GM18526 (cell line): ENCODE results near the gene SPCS2.

Source experiments
- POLR2A ChIP-seq: IDR thresholded peaks from 3 replicates; pipeline ENCODE4 v1.6.1; 2011; ENCODE audit not compliant: insufficient read length; ENCODE audit errors: extremely low read depth

The SPCS2 gene

DNA sequence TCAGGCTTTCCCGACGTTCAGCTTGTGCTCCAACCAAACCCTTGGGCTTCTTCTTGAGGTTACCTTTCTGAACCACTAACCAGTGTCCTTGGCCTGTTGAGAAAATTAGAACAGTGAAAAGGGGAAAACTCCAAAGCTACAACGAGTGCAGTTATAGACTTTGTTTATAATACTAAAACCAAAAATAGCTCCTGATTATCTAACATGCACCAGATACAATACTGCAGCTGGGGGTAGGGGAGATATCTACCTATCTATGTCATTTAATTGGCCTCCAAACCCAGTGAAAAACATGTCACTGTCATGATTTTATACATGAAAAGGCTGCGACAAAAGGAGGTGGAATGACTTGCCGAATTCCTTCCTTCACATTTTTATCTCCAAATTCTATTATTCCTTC, 12.1 kb upstream of the SPCS2 start:
- no peak for TF ChIP-seq POLR2A

DNA sequence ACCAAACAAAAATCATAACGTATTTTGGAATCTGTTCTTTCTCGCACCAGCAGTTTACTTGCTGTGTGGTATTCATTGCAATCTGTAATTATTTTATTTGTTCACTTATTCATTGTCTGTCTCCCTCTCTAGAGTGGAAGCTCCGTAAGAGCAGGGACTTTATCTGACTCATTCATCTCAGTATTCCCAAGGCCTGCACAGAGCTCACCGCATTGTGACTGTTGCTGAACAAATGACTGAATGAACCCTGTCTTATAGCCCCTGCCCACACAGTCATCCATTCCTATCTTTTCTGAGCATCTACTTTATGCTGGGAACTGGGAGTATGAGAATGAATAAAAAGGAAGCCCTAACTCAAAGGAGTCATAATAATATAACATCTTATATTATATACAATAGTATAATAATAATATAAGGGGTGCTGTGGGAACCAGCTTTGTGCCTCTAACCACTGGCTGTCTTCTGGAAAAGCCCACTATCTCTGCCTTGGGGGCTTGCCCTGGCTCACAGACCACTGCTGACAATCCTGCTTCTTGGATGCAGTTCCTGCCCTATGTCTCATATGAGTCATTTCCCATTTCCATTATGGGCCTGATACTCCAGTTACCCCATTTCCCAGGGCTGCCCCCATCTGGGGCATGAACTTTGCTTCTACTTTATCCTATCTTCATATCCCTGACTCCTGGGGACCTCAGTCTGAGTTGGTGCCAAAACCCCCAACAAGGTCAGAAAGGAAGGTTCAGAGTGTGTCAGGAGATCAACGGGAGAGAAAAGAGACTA, 11.2 kb upstream of the SPCS2 start:
- TF ChIP-seq POLR2A, result no peak

DNA sequence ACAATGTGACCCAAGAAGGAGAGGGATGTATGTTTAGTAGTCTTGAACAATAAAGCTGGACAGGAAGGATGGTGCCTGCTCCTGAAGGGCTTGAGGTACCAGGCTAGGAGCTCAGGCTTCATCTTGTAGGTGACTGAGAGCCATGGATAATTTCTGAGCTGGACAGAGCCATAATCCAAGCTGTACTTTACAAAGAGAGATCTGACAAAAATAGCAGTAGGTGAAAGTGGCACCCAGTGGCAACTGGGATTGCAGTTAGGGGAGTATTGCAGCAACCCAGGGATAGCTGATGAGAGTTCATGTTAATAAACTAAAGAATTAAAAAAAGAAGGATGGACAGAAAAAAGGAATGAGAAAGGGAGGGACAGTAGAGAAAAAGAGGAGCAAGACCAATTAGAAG, 7.6 kb upstream of the SPCS2 start:
- no peak for TF ChIP-seq POLR2A

DNA sequence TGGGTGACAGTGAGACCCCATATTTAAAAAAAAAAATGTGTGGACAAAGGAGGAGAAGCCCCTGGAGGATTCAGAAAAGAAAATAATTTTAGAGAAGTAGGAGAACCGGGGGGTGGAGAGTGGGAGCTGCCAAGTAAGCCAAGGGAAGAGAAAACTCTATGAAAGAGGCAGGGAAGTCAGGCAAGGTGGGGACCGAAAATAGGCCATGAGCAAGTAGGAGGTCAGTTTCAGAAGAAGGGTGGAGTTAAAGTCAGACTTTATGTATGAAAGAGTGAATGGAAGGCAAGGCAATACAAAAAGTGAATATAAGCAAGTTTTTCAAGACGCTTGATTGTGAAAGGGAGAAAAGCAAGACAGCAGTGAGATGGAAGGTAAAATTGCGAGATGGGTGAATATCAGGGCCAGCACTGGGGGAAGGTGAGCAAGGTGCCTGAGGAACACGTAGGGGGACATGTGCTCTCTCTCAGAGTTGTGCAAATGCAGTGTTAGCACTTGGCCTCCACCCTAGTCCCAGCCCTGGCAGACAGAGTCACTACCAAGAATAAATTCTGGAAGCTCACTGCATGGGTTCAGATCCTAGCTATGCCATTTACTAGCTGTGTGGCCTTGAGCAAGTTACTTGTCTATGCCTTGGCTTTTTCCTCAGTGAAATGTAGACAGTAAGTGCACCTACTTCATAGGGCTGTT, 6.8 kb upstream of the SPCS2 start:
- no peak for TF ChIP-seq POLR2A

DNA sequence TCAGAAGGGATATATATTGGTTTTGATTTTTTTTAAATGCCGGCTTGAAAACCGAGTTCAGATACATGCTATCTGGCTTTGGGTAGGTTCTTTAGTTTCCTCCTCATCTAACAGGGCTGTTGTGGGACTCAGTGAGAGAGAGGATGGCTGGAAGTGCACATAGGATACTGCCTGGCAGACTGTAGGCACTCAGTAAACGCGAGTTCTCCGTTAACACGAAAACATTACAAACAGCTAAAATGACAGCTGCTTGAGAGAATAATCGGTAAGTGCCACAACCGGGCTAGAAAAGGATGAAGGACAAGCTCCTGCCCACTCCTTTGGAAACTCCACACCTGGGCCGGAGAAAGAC, 544 bp upstream of the SPCS2 start:
- TF ChIP-seq POLR2A, result no peak

DNA sequence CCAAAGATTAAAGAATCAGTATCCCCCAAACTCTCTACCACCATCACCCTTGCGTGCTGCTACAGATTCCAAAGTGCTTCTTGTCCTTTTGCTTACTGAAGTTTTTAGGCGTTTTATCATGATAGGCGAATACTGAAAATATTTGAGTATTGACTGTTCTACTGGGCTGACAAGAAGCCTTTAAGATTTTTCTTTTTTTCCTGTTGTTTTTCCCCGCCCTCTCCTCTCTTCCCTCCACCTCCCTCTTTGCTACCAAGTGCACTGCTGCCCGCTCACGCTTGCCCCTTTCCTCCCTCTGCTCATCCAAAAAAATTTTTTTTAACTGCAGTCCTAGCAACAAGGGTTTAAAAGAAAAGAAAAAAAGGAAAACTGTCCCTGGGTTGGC, 679 bp downstream of the SPCS2 start:
- TF ChIP-seq POLR2A, result no peak

DNA sequence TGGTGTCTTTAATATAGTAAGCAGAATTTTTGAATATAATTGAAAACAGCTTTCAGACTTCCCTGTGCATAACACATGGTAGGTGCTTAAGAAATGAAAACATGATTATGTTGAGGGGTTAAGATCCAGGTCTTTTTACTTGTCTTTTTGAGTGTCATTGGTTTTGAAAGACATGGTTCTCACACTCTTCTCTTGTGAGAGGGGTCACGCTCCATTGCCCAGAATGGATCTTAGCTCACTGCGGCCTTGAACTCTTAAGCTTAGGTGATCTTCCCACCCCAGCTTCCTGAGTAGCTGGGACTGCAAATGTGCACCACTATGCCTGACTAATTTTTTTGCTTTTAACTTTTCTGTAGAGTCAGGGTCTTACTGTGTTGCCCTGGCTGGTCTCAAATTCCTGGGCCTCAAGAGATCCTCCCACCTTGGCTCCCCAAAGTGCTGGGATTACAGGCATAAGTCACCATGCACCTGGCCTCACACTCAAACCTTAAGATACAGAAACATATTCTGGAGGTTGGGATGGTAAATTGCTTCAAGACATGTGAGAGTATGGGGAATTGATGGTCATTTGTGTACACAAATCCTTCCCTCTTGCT, 1.4 kb downstream of the SPCS2 start:
- no peak for TF ChIP-seq POLR2A

DNA sequence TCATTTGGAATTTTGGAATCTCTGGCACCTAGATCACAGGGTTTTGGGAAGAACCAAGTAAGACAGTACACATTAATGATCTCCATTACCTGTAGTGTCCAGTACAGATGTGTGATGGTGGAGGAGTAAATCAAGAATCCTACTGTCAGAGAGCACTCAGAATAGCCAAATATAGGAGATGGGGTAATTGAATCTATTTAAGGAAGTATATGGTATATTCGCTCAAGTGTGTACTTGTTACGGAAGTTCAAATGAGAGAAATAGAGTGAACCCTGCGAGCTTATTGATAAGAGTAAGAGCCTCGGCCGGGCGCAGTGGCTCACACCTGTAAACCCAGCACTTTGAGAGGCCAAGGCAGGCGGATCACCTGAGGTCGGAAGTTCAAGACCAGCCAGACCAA, 2.2 kb downstream of the SPCS2 start:
- TF ChIP-seq POLR2A, result no peak

DNA sequence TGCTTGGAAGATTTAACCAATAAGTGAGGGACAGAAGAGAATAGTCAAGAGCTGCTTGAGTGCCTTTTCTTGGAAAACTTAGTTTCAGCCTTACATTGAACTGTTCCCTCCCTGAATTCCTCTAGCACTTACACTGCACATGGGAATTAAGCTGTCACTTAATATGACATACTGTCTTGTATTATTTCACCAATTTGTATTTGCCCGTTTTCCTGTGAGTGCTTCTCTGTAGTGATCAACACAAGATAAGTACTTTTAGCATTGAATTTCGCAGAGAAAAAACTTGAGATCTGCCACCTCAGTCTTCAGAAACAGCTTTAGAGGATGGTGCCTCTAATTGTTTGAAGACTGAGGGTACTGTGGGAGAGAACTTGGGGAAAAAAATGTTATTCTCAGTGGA, 3.7 kb downstream of the SPCS2 start:
- no peak for TF ChIP-seq POLR2A

DNA sequence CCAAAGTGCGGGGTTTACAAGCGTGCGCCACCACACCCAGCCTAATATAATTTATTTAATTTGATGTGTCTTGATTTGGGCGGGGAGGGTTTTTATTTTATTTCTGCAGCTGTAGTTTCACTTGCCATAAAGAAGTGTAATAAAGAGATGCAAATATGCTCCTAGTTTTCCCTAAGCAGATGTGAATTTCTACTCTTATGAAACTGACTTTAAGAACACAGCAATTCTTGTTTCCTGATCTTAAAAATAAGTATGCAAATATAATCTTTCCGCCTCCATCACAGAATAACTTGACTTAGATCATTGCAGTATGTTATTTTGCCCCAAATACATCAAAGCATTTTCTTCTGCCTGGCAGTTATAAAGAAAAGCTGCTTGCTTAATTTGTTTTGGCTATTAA, 4.4 kb downstream of the SPCS2 start:
- no peak for TF ChIP-seq POLR2A

DNA sequence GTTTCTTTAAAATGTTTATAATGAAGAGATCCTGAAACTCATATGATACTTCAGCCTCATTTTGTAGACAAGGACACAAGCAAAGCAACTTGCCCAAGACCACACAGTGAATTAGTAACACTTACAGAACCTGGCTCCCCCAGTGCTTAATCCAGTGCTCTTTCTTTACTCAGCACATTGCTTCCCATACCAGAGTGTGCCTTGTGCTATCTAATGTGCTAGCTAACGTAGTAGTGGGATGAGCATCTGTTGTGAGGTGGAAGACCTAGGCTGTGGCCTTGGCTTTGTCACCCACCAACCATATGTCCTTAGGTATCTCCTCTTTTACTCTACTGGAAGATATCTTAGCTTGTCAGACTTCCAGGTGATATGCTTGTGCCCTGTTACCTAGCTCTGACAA, 5.1 kb downstream of the SPCS2 start:
- TF ChIP-seq POLR2A, result no peak

DNA sequence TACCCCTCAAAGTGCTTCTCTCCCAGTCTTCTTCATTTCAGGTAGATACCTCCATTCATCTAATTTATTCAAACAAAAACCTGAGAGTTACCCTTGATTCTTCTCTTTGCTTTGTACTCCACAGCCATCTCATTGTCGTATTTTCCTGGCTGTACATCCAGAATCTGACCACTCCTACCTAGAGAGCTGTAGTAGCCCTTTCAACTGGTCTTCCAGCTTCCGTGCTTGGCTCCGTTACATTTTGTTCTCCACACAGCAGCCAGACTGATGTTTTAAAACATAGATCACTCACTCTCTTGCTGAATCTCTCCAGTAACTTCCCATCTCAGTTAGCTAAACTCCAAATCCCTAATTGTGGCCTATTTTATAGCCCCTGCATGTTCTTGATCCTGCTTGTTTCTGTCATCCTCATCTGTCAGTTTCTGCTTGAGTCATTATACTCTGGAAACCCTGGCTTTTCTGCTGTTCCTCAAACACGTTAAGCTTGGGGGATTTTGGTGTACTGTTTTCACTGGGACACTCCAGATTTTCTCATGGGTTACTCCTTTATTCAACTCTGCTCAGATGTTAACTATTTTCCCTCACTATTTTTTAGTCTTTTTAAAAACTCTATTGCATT, 7.4 kb downstream of the SPCS2 start:
- no peak for TF ChIP-seq POLR2A

DNA sequence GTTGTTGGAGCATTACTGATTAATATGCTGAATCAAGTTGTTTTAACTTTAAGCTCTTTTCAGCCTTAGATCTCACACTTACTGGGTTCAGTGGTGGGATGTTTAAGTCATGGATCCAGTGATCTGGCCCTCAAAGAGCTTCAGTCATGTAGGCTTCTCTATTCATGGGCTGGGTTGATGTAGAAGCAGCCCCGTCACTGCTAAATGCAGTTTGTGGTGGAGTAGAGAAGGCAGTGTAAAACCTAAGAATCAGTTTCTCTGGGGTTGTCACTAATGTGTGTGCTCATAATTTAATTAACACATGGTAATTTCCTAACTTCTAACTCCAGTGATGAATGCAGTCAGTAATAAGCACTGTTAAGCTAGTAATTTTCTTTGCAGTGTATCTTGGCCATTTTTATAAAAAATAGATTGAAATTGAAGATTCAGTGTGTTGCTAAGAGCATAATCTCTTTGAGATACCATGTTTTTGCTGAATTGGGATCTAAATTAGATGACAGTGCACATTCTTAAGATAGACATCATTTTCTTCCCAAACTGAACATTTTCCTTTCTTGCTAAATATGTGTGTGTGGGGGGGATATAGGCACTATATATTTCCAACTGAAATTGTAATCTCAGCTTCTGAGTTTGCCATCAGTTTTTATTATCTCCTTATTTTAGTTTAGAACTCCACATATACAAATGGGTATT, 9.0 kb downstream of the SPCS2 start:
- no peak for TF ChIP-seq POLR2A

DNA sequence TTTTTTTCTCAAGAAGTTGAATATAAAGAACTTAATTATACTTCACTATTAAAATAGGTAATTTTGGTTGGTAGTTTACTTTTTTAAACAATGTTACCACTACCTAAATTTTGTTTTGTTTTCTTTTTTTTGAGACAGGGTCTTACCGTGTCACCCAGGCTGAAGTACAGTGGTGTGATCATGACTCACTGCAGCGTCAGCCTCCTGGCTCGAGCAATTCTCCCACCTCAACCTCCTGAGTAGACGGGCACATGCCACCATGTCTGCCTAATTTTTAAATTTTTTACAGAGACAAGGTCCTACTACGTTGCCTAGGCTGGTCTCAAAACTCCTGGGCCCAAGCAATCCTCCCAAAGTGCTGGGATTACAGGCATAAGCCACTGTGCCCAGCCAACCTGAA, 17.6 kb downstream of the SPCS2 start:
- no peak for TF ChIP-seq POLR2A

DNA sequence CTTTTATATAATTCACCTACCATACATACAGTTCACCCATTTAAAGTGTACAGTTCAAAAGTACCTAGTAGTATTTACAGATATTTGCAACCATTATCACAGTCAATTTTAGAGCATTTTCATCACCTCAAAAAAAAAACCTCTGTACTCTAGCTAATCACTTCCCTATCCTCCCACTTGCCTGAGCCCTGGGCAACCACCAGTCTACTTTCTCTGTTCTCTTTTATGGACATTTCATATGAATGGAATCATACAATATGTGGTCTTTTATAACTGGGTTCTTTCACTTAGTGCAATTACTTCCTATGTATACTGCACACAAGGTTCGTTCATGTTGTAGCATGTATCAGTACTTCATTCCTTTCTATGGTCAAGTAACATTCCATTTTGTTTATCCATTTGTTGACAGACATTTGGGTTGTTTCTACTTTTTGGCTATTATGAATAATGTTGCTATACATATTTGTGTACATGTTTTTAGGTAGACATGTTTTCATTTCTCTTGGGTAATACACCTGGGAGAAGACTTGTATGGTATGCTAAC, 21.9 kb downstream of the SPCS2 start:
- TF ChIP-seq POLR2A, result no peak
